Muscle layer of colon (tissue), 2 donors: ENCODE results near the gene MAN1A2.

ENCODE experiments used
- H3K27ac ChIP-seq: one replicate; pipeline ENCODE4 v1.7.0; 2013; ENCODE audit warnings: low read depth, mild to moderate bottlenecking, low read length, moderate library complexity
- H3K27me3 ChIP-seq, 2 donors: one replicate each; pipeline ENCODE4 v1.7.0; 2013; ENCODE audit warnings: low read length in 2 of 2, mild to moderate bottlenecking in 2 of 2; ENCODE audit not compliant: insufficient read depth in 2 of 2, control insufficient read depth in 1 of 2
- H3K36me3 ChIP-seq: one replicate; pipeline ENCODE4 v1.7.0; 2013; ENCODE audit warnings: mild to moderate bottlenecking, low read length; ENCODE audit not compliant: insufficient read depth
- H3K4me1 ChIP-seq: one replicate; pipeline ENCODE4 v1.7.0; 2013; ENCODE audit warnings: mild to moderate bottlenecking, low read length; ENCODE audit not compliant: insufficient read depth
- H3K4me3 ChIP-seq, 2 donors: one replicate each; pipeline ENCODE4 v1.7.0; 2013; ENCODE audit warnings: low read length in 2 of 2, low read depth in 1 of 2, mild to moderate bottlenecking in 1 of 2, moderate library complexity in 1 of 2
- H3K9ac ChIP-seq: one replicate; pipeline ENCODE4 v1.7.0; 2013; ENCODE audit warnings: low read length
- H3K9me3 ChIP-seq: one replicate; pipeline ENCODE4 v1.7.0; 2013; ENCODE audit warnings: mild to moderate bottlenecking, low read length
- donor health status: abdominal sarcoma.
- donor health status: Adenocarcinoma of cecum.

Gene MAN1A2

GRCh38 chr1:117512728-117513321, 145.6 kb downstream of the MAN1A2 start:
- Histone ChIP-seq H3K27ac (no peak overlapping the region), H3K4me3 (no peak overlapping the region), H3K27me3 (no peaks in the 10 kb centered on the region), H3K9me3 (no peaks in the 10 kb centered on the region), H3K9ac (no peak overlapping the region), H3K36me3 (peaks cover 4% of the 10 kb centered on the region), H3K4me1 (no peaks in the 10 kb centered on the region)

DNA sequence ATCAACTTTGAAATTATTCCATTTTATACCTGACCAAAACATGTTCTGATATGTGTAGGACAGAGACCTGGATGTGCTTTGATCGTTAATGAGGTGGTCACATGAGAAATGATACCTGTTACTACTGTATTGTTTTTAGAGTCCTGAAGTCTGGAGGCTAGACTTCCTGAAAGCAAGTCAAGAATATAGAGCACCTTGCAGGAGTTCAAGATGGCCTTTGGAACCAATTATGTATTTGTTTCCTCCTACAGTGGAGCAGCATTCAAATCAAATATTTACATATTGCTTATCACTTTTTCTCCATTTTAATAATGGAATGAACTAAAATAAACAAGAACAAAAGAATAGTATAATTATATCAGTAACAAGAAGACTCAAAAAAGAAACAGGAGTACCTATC, 155.9 kb downstream of the MAN1A2 start:
- H3K36me3 ChIP-seq = peaks cover 4% of the 10 kb centered on the region
- no peaks in the 10 kb centered on the region for H3K9me3 ChIP-seq
- no peak overlapping the region for H3K4me3 ChIP-seq
- no peak overlapping the region for H3K27ac ChIP-seq
- H3K27me3 ChIP-seq = no peaks in the 10 kb centered on the region
- H3K9ac ChIP-seq = no peak overlapping the region
- H3K4me1 ChIP-seq = peaks cover 7% of the 10 kb centered on the region

- Histone ChIP-seq H3K4me3 (no peak overlapping the region), H3K27ac (no peak overlapping the region), H3K9me3 (no peaks in the 10 kb centered on the region), H3K9ac (no peak overlapping the region), H3K36me3 (peaks cover 4% of the 10 kb centered on the region), H3K4me1 (peaks cover 7% of the 10 kb centered on the region), H3K27me3 (no peaks in the 10 kb centered on the region)
Observed at GRCh38 chr1:117527074-117527473, 159.8 kb downstream of the MAN1A2 start.

DNA sequence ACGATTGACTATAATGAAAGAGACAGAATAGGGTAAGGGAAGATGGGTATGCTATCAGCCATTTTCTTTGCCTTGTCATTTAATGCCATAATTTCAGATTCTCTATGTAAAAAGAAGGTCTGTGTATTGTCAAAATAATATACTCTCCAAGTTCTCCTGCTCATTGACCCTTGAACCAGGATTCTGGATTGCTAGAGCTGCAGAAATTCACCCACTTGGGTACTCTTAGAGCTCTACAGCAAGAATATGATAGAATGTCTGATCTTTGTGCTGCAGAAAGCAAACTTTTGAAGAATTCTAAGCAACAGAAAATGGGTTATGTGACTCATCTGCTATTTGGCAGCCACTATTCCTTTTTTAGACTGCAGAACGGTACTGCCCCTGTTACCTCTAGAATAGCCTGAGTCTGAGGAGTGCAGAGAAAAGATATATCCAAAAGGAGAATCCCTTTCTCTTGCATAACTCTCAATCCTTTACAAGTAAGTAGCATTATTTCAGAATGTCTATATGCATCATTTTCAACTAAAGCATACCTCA, 160.4 kb downstream of the MAN1A2 start:
- H3K36me3 ChIP-seq = no peaks in the 10 kb centered on the region
- H3K9me3 ChIP-seq = no peaks in the 10 kb centered on the region
- H3K9ac ChIP-seq = no peak overlapping the region
- H3K27me3 ChIP-seq = no peaks in the 10 kb centered on the region
- H3K4me1 ChIP-seq = peaks cover 7% of the 10 kb centered on the region
- H3K27ac ChIP-seq = no peak overlapping the region
- no peak overlapping the region for H3K4me3 ChIP-seq

- H3K9me3 ChIP-seq = no peaks in the 10 kb centered on the region
- H3K36me3 ChIP-seq = no peaks in the 10 kb centered on the region
- H3K4me3 ChIP-seq = no peak overlapping the region
- no peaks in the 10 kb centered on the region for H3K27me3 ChIP-seq
- no peak overlapping the region for H3K9ac ChIP-seq
- H3K27ac ChIP-seq = no peak overlapping the region
- peaks cover 7% of the 10 kb centered on the region for H3K4me1 ChIP-seq
Observed at GRCh38 chr1:117529683-117530082, 162.4 kb downstream of the MAN1A2 start.

DNA sequence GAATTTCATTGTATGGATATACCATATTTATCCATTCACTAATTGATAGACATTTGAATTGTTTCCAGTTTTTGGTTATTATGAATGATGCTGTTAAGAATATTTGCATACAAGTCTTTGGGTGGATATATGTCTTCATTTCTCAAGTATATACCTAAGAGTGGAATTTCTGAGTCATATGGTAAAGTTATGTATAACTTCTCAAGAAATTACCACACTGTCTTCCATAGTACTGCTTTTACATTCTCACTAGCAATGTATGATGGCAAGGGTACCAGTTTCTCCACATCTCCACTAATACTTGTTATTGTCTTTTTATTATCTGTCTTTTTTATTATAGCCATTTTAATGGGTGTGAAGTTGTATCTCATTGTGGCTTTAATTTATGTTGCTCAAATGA, 164.0 kb downstream of the MAN1A2 start:
- H3K36me3 ChIP-seq = no peaks in the 10 kb centered on the region
- no peaks in the 10 kb centered on the region for H3K9me3 ChIP-seq
- H3K27ac ChIP-seq = no peak overlapping the region
- no peak overlapping the region for H3K9ac ChIP-seq
- H3K4me3 ChIP-seq = no peak overlapping the region
- peaks cover 7% of the 10 kb centered on the region for H3K4me1 ChIP-seq
- no peaks in the 10 kb centered on the region for H3K27me3 ChIP-seq

- no peaks in the 10 kb centered on the region for H3K4me1 ChIP-seq
- H3K27me3 ChIP-seq = no peaks in the 10 kb centered on the region
- H3K9ac ChIP-seq = no peak overlapping the region
- H3K4me3 ChIP-seq = no peak overlapping the region
- no peaks in the 10 kb centered on the region for H3K36me3 ChIP-seq
- no peak overlapping the region for H3K27ac ChIP-seq
- H3K9me3 ChIP-seq = no peaks in the 10 kb centered on the region
Observed at GRCh38 chr1:117534995-117535467, 167.8 kb downstream of the MAN1A2 start.

GRCh38 chr1:117535821-117536220, 168.6 kb downstream of the MAN1A2 start:
- Histone ChIP-seq H3K9me3 (no peaks in the 10 kb centered on the region), H3K9ac (no peak overlapping the region), H3K4me3 (no peak overlapping the region), H3K36me3 (no peaks in the 10 kb centered on the region), H3K27ac (no peak overlapping the region), H3K27me3 (no peaks in the 10 kb centered on the region), H3K4me1 (no peaks in the 10 kb centered on the region)

GRCh38 chr1:117537291-117537920, 170.2 kb downstream of the MAN1A2 start:
- Histone ChIP-seq H3K27ac (no peak overlapping the region), H3K4me3 (no peak overlapping the region), H3K36me3 (no peaks in the 10 kb centered on the region), H3K9me3 (no peaks in the 10 kb centered on the region), H3K9ac (no peak overlapping the region), H3K27me3 (no peaks in the 10 kb centered on the region), H3K4me1 (no peaks in the 10 kb centered on the region)

GRCh38 chr1:117540532-117540931, 173.3 kb downstream of the MAN1A2 start:
- no peak overlapping the region for H3K27ac ChIP-seq
- no peak overlapping the region for H3K9ac ChIP-seq
- no peak overlapping the region for H3K4me3 ChIP-seq
- H3K27me3 ChIP-seq = no peaks in the 10 kb centered on the region
- no peaks in the 10 kb centered on the region for H3K9me3 ChIP-seq
- no peaks in the 10 kb centered on the region for H3K36me3 ChIP-seq
- H3K4me1 ChIP-seq = no peaks in the 10 kb centered on the region

DNA sequence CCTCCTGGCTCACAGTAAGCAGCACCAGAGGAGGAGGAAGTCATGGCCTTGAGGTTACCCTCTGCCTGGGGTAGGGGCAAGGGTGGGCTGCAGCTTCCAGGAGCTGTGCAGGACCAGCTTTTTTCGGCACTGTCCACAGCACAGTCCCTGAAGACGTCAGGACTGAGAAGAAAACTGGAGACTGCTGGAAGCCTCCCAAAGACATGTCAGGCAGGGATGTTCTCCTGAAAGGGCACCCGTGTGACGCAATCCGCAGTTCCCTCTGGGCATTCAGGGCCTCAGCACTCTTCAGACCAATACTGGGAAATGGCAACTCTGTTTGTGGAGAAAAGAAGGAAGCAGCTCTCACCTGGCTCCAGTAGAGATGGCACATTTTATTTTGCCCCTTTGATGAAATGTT, 173.8 kb downstream of the MAN1A2 start:
- H3K4me1 ChIP-seq = no peaks in the 10 kb centered on the region
- H3K27me3 ChIP-seq = no peaks in the 10 kb centered on the region
- no peaks in the 10 kb centered on the region for H3K9me3 ChIP-seq
- H3K27ac ChIP-seq = no peak overlapping the region
- H3K9ac ChIP-seq = no peak overlapping the region
- no peaks in the 10 kb centered on the region for H3K36me3 ChIP-seq
- H3K4me3 ChIP-seq = no peak overlapping the region

GRCh38 chr1:117541585-117541984, 174.3 kb downstream of the MAN1A2 start:
- Histone ChIP-seq H3K27me3 (no peaks in the 10 kb centered on the region), H3K9me3 (no peaks in the 10 kb centered on the region), H3K27ac (no peak overlapping the region), H3K9ac (no peak overlapping the region), H3K4me1 (no peaks in the 10 kb centered on the region), H3K36me3 (no peaks in the 10 kb centered on the region), H3K4me3 (no peak overlapping the region)
